HepG2 (cell line): ENCODE data around the gene NPC2.

Experiments
- PITX1 ChIP-seq: sonication (generic); formaldehyde crosslinking; IDR thresholded peaks from 2 replicates; pipeline ENCODE4 v1.5.1; 2020; ENCODE audit warnings: mild to moderate bottlenecking, missing genetic modification reagents
- SMAD1 ChIP-seq: sonication (generic); formaldehyde crosslinking; IDR thresholded peaks from 2 replicates; pipeline ENCODE4 v1.4.0; 2020; ENCODE audit warnings: missing genetic modification reagents, low read depth, mild to moderate bottlenecking, borderline replicate concordance
- U2AF1 ChIP-seq: fragments of 200-400 bp; formaldehyde crosslinking; optimal IDR thresholded peaks from 2 replicates; pipeline ENCODE3; 2017; ENCODE audit warnings: mild to moderate bottlenecking, low read depth, low read length
- ZNF292 ChIP-seq: sonication (generic); formaldehyde crosslinking; IDR thresholded peaks from 2 replicates; pipeline ENCODE4 v1.8.1; 2022; ENCODE audit warnings: mild to moderate bottlenecking, low read depth, missing genetic modification reagents, borderline replicate concordance
- ZNF496 ChIP-seq: sonication (generic); formaldehyde crosslinking; IDR thresholded peaks from 2 replicates; pipeline ENCODE4 v1.8.1; 2023; ENCODE audit warnings: mild to moderate bottlenecking, moderate library complexity, missing genetic modification reagents; ENCODE audit not compliant: insufficient replicate concordance
- ZNF724P ChIP-seq: sonication (generic); formaldehyde crosslinking; IDR thresholded peaks from 2 replicates; pipeline ENCODE4 v1.8.0; 2022; ENCODE audit warnings: missing genetic modification reagents, borderline replicate concordance
- ZNF839 ChIP-seq: sonication (generic); formaldehyde crosslinking; IDR thresholded peaks from 2 replicates; pipeline ENCODE4 v1.4.0; 2020; ENCODE audit warnings: missing genetic modification reagents, mild to moderate bottlenecking, borderline replicate concordance
- ZSCAN12 ChIP-seq: sonication (generic); formaldehyde crosslinking; IDR thresholded peaks from 2 replicates; pipeline ENCODE4 v1.9.0; 2021; ENCODE audit warnings: mild to moderate bottlenecking, missing genetic modification reagents
- TF ChIP-seq, protein P1 (sequence below): sonication (generic); formaldehyde crosslinking; IDR thresholded peaks from 2 replicates; pipeline ENCODE4 v1.5.0; 2020; ENCODE audit warnings: mild to moderate bottlenecking, missing genetic modification reagents, moderate library complexity
- TF ChIP-seq, protein P2 (sequence below): sonication (generic); formaldehyde crosslinking; IDR thresholded peaks from 2 replicates; pipeline ENCODE4 v1.4.0; 2020; ENCODE audit warnings: mild to moderate bottlenecking, missing genetic modification reagents

DNA sequence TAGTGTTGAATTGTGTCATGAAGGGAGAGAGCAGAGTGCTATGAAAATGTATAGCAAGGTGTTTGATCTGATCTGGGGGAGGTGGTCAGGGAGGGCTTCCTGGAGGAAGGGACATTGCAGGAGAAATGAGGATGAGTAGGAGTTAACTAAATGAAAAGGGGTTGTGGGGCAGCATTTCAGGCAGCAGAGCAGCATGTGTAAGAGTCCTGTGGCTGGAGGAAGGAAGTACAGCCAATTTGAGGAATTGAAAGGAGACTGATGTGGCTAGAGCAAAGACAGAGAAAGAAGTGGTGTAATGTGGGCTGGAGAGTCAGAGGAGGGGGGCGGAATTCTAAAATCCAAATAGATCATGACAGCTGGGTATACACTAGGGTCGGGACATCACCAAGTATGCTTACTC lies 20.5 kb downstream of the NPC2 start:
- TF ChIP-seq, protein P1, sequence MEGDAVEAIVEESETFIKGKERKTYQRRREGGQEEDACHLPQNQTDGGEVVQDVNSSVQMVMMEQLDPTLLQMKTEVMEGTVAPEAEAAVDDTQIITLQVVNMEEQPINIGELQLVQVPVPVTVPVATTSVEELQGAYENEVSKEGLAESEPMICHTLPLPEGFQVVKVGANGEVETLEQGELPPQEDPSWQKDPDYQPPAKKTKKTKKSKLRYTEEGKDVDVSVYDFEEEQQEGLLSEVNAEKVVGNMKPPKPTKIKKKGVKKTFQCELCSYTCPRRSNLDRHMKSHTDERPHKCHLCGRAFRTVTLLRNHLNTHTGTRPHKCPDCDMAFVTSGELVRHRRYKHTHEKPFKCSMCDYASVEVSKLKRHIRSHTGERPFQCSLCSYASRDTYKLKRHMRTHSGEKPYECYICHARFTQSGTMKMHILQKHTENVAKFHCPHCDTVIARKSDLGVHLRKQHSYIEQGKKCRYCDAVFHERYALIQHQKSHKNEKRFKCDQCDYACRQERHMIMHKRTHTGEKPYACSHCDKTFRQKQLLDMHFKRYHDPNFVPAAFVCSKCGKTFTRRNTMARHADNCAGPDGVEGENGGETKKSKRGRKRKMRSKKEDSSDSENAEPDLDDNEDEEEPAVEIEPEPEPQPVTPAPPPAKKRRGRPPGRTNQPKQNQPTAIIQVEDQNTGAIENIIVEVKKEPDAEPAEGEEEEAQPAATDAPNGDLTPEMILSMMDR (CRISPR knock-in tag) = no peak
- TF ChIP-seq PITX1 (CRISPR knock-in tag) (no peak), ZSCAN12 (CRISPR knock-in tag) (no peak), ZNF724P (no peak), ZNF839 (CRISPR knock-in tag) (no peak), ZNF292 (CRISPR knock-in tag) (no peak), U2AF1 (no peak), ZNF496 (CRISPR knock-in tag) (no peak), SMAD1 (CRISPR knock-in tag) (no peak)
- TF ChIP-seq, protein P2, sequence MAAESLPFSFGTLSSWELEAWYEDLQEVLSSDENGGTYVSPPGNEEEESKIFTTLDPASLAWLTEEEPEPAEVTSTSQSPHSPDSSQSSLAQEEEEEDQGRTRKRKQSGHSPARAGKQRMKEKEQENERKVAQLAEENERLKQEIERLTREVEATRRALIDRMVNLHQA (CRISPR knock-in tag) = no peak
